Measurements from ENCODE around the gene LVRN. TPM values are rescaled to one million over a fixed set of nuclear protein-coding genes. Genes with fewer than 3 reads are reported as not detected.
A peak's percentile ranks its signal among the peaks of the same experiment; 100 is the strongest.

Gene LVRN
- total RNA-seq, 1 donor from 2014 or later: 4.2 TPM

GRCh38 chr5:116013207-116013785 lies 51.0 kb downstream of the LVRN start:
- intact Hi-C loops (cut with DNase I): no loop called here
- Histone ChIP-seq H3K4me3 (no peak overlapping the region), H3K27ac (no peak overlapping the region), H3K36me3 (no peaks in the 10 kb centered on the region), H3K9me3 (no peaks in the 10 kb centered on the region), H3K27me3 (no peaks in the 10 kb centered on the region), H3K4me1 (no peaks in the 10 kb centered on the region)
- DNase-seq (ENCODE audit: low spot score in 2 of 2): no peak
- no peak for TF ChIP-seq CTCF (IDR thresholded peaks at IDR 0.05)

GRCh38 chr5:116013936-116014335 lies 51.7 kb downstream of the LVRN start:
- no peak overlapping the region for H3K4me3 ChIP-seq
- H3K36me3 ChIP-seq: no peaks in the 10 kb centered on the region
- TF ChIP-seq CTCF (IDR thresholded peaks at IDR 0.05): no peak
- H3K4me1 ChIP-seq: no peaks in the 10 kb centered on the region
- DNase-seq (ENCODE audit: low spot score in 2 of 2): no peak
- intact Hi-C loops (cut with DNase I): no loop called here
- H3K9me3 ChIP-seq: no peaks in the 10 kb centered on the region
- no peak overlapping the region for H3K27ac ChIP-seq
- H3K27me3 ChIP-seq: no peaks in the 10 kb centered on the region

GRCh38 chr5:116023619-116024018 lies 61.3 kb downstream of the LVRN start:
- H3K27me3 ChIP-seq: no peaks in the 10 kb centered on the region
- no peaks in the 10 kb centered on the region for H3K4me1 ChIP-seq
- H3K9me3 ChIP-seq: no peaks in the 10 kb centered on the region
- no peak for TF ChIP-seq CTCF (IDR thresholded peaks at IDR 0.05)
- no peak overlapping the region for H3K4me3 ChIP-seq
- no peak for DNase-seq (ENCODE audit: low spot score in 2 of 2)
- H3K27ac ChIP-seq: no peak overlapping the region
- no peaks in the 10 kb centered on the region for H3K36me3 ChIP-seq
- intact Hi-C loops (cut with DNase I): no loop called here

- Histone ChIP-seq H3K4me3 (no peak overlapping the region), H3K27me3 (no peaks in the 10 kb centered on the region), H3K4me1 (no peaks in the 10 kb centered on the region), H3K36me3 (no peaks in the 10 kb centered on the region), H3K9me3 (no peaks in the 10 kb centered on the region), H3K27ac (no peak overlapping the region)
- no peak for DNase-seq (ENCODE audit: low spot score in 2 of 2)
- intact Hi-C loops (cut with DNase I): no loop called here
- TF ChIP-seq CTCF (IDR thresholded peaks at IDR 0.05): no peak
Observed at GRCh38 chr5:116025866-116026265, 63.6 kb downstream of the LVRN start.

GRCh38 chr5:116032094-116032517 lies 69.8 kb downstream of the LVRN start, which contains the start of gene ARL14EPL:
Gene ARL14EPL, plus strand, starts transcription at chr5:116032472. Its CDS starts 18,994 bp downstream, at chr5:116051466.
- H3K27ac ChIP-seq: no peak within 1 kb of the TSS
- no peaks in the 10 kb centered on the region for H3K9me3 ChIP-seq
- peak in 1 of 2 donors; percentile 73 for DNase-seq (ENCODE audit: low spot score in 2 of 2)
- peak; percentile 16 to 62 (median 43) for TF ChIP-seq CTCF (IDR thresholded peaks at IDR 0.05)
- intact Hi-C loops (cut with DNase I): loop anchor here (10.0 kb wide), 1 partner anchor 147 kb away; no protein-coding TSS in a partner anchor
- no peaks in the 10 kb centered on the region for H3K36me3 ChIP-seq
- no peaks in the 10 kb centered on the region for H3K4me1 ChIP-seq
- no peaks in the 10 kb centered on the region for H3K27me3 ChIP-seq
- H3K4me3 ChIP-seq: no peak within 1 kb of the TSS

All from ascending aorta (tissue), 2 donors.